HFF-Myc (cell line): ENCODE results near the gene NODAL.

Experiments
- DNase-seq: peaks from one replicate; pipeline ENCODE4 v3.0.0-alpha.2; 2011; ENCODE audit warnings: low read depth; ENCODE audit errors: extremely low read depth
- H3K4me3 ChIP-seq: replicated peaks from 2 replicates; pipeline ENCODE4 v1.5.1; 2011; ENCODE audit warnings: low read depth, mild to moderate bottlenecking, control low read depth, low read length
- CTCF ChIP-seq: IDR thresholded peaks from 2 replicates; pipeline ENCODE4 v1.5.1; 2012; ENCODE audit warnings: mild to moderate bottlenecking, low read depth, low read length, control low read depth; ENCODE audit errors: missing control alignments

Gene NODAL

DNA sequence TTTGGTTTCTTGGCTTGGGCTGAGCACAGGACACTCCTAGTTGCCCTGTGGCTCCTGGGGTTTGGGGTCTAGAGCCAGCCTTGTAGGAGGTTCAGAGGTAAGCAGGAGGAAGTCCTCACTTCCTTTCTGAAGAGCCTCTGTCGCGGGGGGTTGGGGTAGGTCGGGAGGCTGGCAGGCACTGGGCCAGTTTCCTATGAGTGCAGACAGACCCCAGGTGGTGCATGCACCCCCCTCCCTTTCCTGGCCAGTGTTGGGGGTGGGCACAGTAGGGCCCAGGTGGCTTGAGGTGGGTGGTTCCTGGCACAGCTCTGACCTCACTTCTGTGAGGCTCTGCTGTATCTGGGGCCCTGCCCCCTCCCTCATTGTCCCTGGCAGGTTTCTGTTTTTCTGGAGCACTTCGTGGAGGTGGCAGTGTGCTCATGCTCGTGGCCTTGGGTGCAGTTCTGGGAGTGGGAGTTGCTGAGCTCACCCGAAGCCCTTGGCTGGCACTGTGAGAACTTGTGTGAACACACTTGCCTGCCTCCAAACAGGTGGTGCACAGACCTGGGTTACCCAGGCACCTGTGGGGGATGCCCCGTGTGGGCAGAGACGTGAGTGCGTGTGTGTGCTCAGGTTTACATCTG, 38.9 kb upstream of the NODAL start:
- DNase-seq = no peak
- TF ChIP-seq CTCF = no peak

DNA sequence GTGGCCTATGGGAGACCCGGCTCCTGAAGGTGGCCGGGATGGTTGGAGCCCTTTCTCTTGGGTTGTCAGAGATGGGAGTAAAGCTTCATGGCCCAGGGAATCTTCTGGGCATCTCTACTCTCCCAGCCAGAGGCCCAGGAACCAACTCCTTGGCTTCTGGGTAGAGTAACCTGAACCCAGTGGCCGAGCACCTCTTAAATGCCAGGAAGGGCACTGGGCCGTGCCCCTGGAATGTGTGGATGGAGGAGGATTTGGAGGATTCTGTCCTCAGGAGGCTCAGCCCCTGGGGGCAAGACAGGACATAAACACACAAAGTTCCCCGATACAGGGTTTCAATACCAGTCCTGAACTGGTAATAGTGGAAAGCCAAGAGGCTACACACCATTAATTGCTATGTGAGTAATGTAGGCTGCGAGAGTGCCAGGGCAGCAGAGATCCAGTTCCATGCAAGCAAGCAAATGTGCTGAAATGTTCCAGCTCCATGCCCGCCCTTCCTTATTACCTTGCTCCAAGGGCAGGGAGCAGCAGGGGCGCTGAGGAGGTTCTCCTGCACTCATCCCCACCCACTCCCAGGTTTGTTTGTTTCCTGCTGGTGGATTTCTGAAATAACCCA, 38.3 kb upstream of the NODAL start:
- H3K4me3 ChIP-seq = peak overlapping the region; percentile 76
- DNase-seq = no peak
- no peak for TF ChIP-seq CTCF

More for the DNA sequence above, 38.9 kb upstream of the NODAL start:
- peak overlapping the region; percentile 76 for H3K4me3 ChIP-seq

GRCh38 chr10:70479165-70479581, 37.7 kb upstream of the NODAL start:
- TF ChIP-seq CTCF = peak; percentile 25
- peak overlapping the region; percentile 76 for H3K4me3 ChIP-seq
- no peak for DNase-seq

DNA sequence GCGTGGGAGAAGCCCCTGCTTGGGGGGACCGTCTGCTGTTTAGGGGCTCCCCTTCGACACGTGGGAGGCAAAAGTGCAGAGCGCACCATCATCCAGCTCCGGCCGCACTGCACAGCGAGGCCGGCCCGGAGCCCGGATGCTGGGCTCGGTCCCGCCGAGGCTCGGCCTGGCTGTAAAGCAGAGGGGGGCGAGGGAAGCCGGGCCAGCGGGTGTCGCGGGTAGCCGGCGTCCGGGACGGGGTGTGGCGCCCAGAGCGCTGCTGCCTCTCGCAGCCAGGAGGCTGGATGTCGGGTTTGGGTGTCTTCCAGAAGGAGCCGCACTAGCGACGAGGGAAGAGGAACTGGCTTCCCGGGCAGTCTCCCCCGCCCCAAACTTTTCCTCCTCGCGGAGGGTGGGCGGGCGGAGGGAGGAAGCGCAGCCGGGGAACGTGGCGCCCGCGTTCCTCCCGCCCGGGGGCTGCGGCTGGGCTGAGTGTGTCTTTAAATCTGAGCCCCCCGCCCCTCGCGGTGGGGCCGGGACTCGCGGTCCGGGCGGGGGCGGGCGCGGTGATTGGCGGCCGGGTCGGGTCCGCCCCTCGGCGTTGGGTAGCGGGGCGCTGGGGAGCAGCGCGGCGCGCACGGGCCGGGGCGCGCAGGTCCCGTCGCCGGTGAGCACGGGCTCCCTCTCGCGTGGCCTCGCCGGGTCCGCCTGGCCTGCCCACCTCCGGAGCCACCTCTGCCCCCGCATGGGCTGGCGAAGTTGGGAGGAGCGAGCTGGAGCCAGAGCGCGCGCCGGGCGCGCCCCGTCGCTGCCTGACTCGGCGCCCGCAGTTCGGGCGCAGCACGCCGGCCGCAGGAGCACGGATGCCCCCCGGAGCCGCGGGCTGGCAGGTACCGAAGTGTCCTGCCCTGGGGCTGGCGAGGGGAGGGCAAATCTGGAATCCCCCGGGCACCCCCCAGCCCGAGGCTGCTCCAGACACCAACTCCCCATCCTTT, 37.0 kb upstream of the NODAL start, which contains the start of gene PALD1:
Gene PALD1 (plus strand): TSS at position 577 of the 974 bp plus-strand sequence. CDS start 47,185 bp downstream, outside the sequence.
- peak; percentile 27 for DNase-seq
- H3K4me3 ChIP-seq = peak within 1 kb of the TSS; percentile 76
- no peak for TF ChIP-seq CTCF

DNA sequence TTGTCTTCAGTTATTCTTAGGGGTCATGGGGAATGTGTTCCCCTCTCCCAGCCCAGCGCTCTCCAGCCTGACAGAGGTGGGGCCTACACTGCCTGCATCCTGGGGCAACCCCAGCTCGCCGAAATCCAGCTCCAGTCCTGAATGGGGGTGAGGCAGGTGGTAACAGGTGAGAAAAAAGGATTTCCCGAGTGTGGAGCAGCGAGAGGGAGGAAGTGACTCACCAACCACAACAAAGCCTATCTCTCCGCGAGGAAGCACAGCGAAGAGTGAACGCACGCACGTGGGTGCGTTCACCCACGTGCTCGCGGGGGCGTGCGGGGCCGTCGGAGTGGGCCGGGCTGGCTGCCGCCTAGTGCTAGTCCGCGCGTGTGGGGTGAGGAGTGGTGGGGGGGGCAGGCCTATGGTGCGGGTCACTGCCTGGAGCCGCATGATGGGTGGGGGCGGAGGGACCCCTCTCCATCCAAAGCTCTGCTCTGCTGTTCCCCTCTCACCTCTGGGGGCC, 36.2 kb upstream of the NODAL start:
- H3K4me3 ChIP-seq = peak overlapping the region; percentile 76
- DNase-seq = peak; percentile 40
- no peak for TF ChIP-seq CTCF

DNA sequence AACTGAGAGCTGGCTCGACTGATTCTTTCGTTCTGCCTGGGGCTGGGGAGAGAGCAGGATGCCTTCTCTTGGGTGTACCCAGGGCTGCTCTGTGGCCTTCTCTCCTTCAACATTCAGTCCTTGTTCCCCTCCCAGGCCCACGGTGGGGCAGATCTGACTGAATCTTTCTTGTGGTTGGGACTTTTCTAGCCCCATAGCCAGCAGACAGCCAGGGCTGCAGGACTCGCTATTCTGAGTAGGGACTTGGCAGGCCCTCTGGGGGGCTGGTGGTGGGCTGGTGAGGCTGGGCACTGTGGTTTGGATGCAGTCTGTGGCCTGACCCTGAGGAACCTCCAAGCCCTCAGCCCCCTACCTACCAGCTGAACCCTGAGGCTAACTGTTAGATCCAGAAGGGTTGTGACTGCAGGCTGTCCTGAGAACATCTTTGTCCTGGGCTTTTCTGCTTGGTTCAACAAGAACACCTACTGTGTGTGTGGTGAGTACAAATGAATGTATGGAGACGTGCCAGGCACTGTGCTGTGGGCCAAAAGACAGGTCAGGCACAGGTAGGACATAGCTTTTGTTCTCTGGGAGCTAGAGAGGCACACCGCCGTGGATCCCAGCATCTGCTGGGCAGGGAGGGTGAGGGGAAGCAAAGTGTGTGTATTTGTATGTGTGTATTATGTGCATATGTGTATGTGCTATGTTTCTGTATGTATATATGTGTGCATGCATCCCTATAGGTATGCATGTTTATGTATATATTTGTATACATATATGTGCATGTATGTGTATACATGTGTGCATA, 35.0 kb upstream of the NODAL start:
- TF ChIP-seq CTCF = no peak
- H3K4me3 ChIP-seq = no peak overlapping the region
- DNase-seq = no peak
